Upper lobe of left lung (tissue), 4 donors: ENCODE data around the gene PDXDC1.

Source experiments
- CTCF ChIP-seq, 6 experiments: fragments of 450-650 bp in 4 of 6; fragments of 200-600 bp in 2 of 6; sonication (generic) in 2 of 6; IDR thresholded peaks; one replicate each; pipeline ENCODE4 v1.5.1; 2016 to 2019; ENCODE audit warnings: antibody characterized with exemption in 6 of 6
- POLR2A ChIP-seq, 4 donors: fragments of 450-650 bp; IDR thresholded peaks; one replicate each; pipeline ENCODE4 v1.5.1; 2016 to 2017; ENCODE audit warnings: antibody characterized with exemption in 4 of 4, mild to moderate bottlenecking in 2 of 4
- POLR2AphosphoS5 ChIP-seq, 2 donors: sonication (generic); formaldehyde crosslinking; IDR thresholded peaks; one replicate each; pipeline ENCODE4 v1.5.1; 2017; ENCODE audit warnings: antibody characterized with exemption in 2 of 2

- TF ChIP-seq CTCF (IDR thresholded peaks at IDR 0.05) (no peak), POLR2AphosphoS5 (IDR thresholded peaks at IDR 0.05) (no peak), POLR2A (IDR thresholded peaks at IDR 0.05) (no peak)
Observed at GRCh38 chr16:15037745-15038144, 62.9 kb downstream of the PDXDC1 start.
